ENCODE measurements around the gene SDSL. TPM values are rescaled to one million over a fixed set of nuclear protein-coding genes. Genes with fewer than 3 reads are reported as not detected.

Gene SDSL
- total RNA-seq, 4 donors from 2014 or later, result 2.7 to 5.6 (median 3.2) TPM

GRCh38 chr12:113402586-113403260 lies 19.5 kb upstream of the SDSL start:
- TF ChIP-seq EP300 (IDR thresholded peaks at IDR 0.05) (no peak), CTCF (IDR thresholded peaks at IDR 0.05) (no peak), POLR2AphosphoS5 (IDR thresholded peaks at IDR 0.05) (no peak), POLR2A (IDR thresholded peaks at IDR 0.05; ENCODE audit: low read depth) (no peak)
- Histone ChIP-seq H3K27me3 (peaks cover 0 to 54% (median 0%) of the 10 kb centered on the region in 4 donors), H3K9me3 (no peaks in the 10 kb centered on the region), H3K27ac (replicated peaks in 1 of 4) (no peak overlapping the region), H3K36me3 (no peaks in the 10 kb centered on the region), H3K4me3 (no peak overlapping the region), H3K4me1 (peaks cover 3 to 10% (median 7%) of the 10 kb centered on the region in 4 donors)
- no peak for DNase-seq (ENCODE audit: extremely low spot score)
- intact Hi-C loops (cut with DNase I), result no loop called here
- 91% methylated on average over 18 of the region's 23 CpGs for WGBS

- H3K27me3 ChIP-seq, result peaks cover 0 to 44% (median 0%) of the 10 kb centered on the region in 4 donors
- intact Hi-C loops (cut with DNase I), result no loop called here
- DNase-seq (ENCODE audit: extremely low spot score), result no peak
- 43% methylated on average over 14 of the region's 14 CpGs for WGBS
- H3K27ac ChIP-seq (replicated peaks in 1 of 4), result no peak within 1 kb of the TSS
- peaks cover 3 to 10% (median 7%) of the 10 kb centered on the region in 4 donors for H3K4me1 ChIP-seq
- TF ChIP-seq EP300 (IDR thresholded peaks at IDR 0.05), result no peak
- no peak for TF ChIP-seq POLR2AphosphoS5 (IDR thresholded peaks at IDR 0.05)
- no peak for TF ChIP-seq CTCF (IDR thresholded peaks at IDR 0.05)
- no peak for TF ChIP-seq POLR2A (IDR thresholded peaks at IDR 0.05; ENCODE audit: low read depth)
- H3K4me3 ChIP-seq, result peak within 1 kb of the TSS in 2 of 4 donors; percentile 8 to 20
- H3K9me3 ChIP-seq, result no peaks in the 10 kb centered on the region
- no peaks in the 10 kb centered on the region for H3K36me3 ChIP-seq
Measured at GRCh38 chr12:113403435-113404415, 18.5 kb upstream of the SDSL start, which contains the start of gene SDS. Gene SDS (minus strand): TSS chr12:113403887. CDS start chr12:113399708, 4,179 bp downstream.

- 77% methylated on average over 3 of the region's 3 CpGs for WGBS
- H3K4me1 ChIP-seq, result peaks cover 3 to 10% (median 7%) of the 10 kb centered on the region in 4 donors
- TF ChIP-seq POLR2AphosphoS5 (IDR thresholded peaks at IDR 0.05) (no peak), EP300 (IDR thresholded peaks at IDR 0.05) (no peak), CTCF (IDR thresholded peaks at IDR 0.05) (no peak), POLR2A (IDR thresholded peaks at IDR 0.05; ENCODE audit: low read depth) (no peak)
- H3K27me3 ChIP-seq, result peaks cover 0 to 41% (median 0%) of the 10 kb centered on the region in 4 donors
- DNase-seq (ENCODE audit: extremely low spot score), result no peak
- H3K27ac ChIP-seq (replicated peaks in 1 of 4), result no peak overlapping the region
- H3K36me3 ChIP-seq, result no peaks in the 10 kb centered on the region
- no peak overlapping the region for H3K4me3 ChIP-seq
- intact Hi-C loops (cut with DNase I), result no loop called here
- no peaks in the 10 kb centered on the region for H3K9me3 ChIP-seq
Measured at GRCh38 chr12:113405694-113406093, 16.5 kb upstream of the SDSL start.

- Histone ChIP-seq H3K27ac (replicated peaks in 1 of 4) (no peak overlapping the region), H3K36me3 (no peaks in the 10 kb centered on the region), H3K4me1 (peaks cover 3 to 10% (median 7%) of the 10 kb centered on the region in 4 donors), H3K9me3 (no peaks in the 10 kb centered on the region), H3K4me3 (no peak overlapping the region), H3K27me3 (peaks cover 0 to 24% (median 0%) of the 10 kb centered on the region in 4 donors)
- no peak for DNase-seq (ENCODE audit: extremely low spot score)
- intact Hi-C loops (cut with DNase I), result no loop called here
- no peak for TF ChIP-seq POLR2AphosphoS5 (IDR thresholded peaks at IDR 0.05)
- TF ChIP-seq CTCF (IDR thresholded peaks at IDR 0.05), result no peak
- TF ChIP-seq EP300 (IDR thresholded peaks at IDR 0.05), result no peak
- no peak for TF ChIP-seq POLR2A (IDR thresholded peaks at IDR 0.05; ENCODE audit: low read depth)
- 66% methylated on average over 6 of the region's 6 CpGs for WGBS
Measured at GRCh38 chr12:113407931-113408600, 14.1 kb upstream of the SDSL start.
